22Rv1 (cell line): Measurements from ENCODE around the gene IL15.

Experiments
- ZFX ChIP-seq: fragments of 450-650 bp; IDR thresholded peaks from 2 replicates; pipeline ENCODE4 v1.6.1; 2017; ENCODE audit warnings: antibody characterized with exemption, borderline replicate concordance
- TF ChIP-seq, protein P1 (sequence below): fragments of 450-650 bp; IDR thresholded peaks from 2 replicates; pipeline ENCODE4 v1.5.1; 2017; ENCODE audit warnings: mild to moderate bottlenecking

DNA sequence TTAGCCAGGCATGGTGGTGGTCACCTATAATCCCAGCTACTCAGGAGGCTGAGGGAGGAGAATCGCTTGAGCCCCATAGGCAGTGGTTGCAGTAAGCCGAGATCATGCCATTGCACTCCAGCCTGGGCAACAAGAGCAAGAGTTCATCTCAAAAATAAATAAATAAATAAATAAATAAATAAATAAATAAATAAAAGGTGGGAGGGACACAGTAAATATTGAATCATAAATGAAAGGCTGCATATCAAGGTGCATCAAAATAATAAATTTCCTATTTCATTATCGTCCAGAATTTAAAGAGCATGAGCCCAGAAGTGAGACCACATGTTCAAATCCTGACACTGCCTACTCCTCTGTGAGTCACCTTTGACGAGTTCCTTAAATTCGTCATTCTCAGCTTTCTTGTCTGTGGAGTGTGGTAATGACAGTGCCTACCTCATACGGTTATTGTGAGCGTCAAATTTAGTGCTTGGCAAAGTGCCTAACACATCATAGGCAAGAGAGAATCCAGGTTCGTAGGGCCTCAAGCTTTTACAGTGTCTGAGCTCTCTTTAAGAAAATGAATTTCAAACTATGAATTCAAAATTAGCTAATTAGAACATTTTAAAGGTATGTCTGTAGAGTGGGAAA lies 49.9 kb downstream of the IL15 start:
- TF ChIP-seq, protein P1, sequence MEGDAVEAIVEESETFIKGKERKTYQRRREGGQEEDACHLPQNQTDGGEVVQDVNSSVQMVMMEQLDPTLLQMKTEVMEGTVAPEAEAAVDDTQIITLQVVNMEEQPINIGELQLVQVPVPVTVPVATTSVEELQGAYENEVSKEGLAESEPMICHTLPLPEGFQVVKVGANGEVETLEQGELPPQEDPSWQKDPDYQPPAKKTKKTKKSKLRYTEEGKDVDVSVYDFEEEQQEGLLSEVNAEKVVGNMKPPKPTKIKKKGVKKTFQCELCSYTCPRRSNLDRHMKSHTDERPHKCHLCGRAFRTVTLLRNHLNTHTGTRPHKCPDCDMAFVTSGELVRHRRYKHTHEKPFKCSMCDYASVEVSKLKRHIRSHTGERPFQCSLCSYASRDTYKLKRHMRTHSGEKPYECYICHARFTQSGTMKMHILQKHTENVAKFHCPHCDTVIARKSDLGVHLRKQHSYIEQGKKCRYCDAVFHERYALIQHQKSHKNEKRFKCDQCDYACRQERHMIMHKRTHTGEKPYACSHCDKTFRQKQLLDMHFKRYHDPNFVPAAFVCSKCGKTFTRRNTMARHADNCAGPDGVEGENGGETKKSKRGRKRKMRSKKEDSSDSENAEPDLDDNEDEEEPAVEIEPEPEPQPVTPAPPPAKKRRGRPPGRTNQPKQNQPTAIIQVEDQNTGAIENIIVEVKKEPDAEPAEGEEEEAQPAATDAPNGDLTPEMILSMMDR, result no peak
- no peak for TF ChIP-seq ZFX
